PC-3 (cell line): ENCODE results near the gene PTS. TPM values are rescaled to one million over a fixed set of nuclear protein-coding genes. Genes with fewer than 3 reads are reported as not detected.

ENCODE experiments used
- ATAC-seq: fragments of 200-7000 bp; cut with Tn5 transposase; 2 replicates; pipeline ENCODE4 v1.9.1; 2020; ENCODE audit warnings: mild to moderate bottlenecking, moderate library complexity
- BruUV-seq: library from RNA; stranded (reverse); fragments of 400-500 nt; replicated peaks from 2 replicates; lab custom pipeline; 2021; lab: Mats Ljungman, UMichigan
- CTCF ChIA-PET: fragments of 300-600 bp; sonication (Branson Sonifier 250); formaldehyde crosslinking; loops from one replicate; lab custom pipeline; 2022; ENCODE audit warnings: antibody characterized with exemption; lab: Charles Lee
- POLR2A ChIA-PET: fragments of 300-600 bp; sonication (Branson Sonifier 250); formaldehyde crosslinking; loops from one replicate; lab custom pipeline; 2022; ENCODE audit warnings: antibody characterized with exemption; ENCODE audit not compliant: unreplicated experiment; lab: Charles Lee
- DNase-seq: peaks from one replicate; pipeline ENCODE4 v3.0.0-alpha.2; 2015
- H2AFZ ChIP-seq: fragments of 300-600 bp; sonication (generic); 2 replicates; pipeline ENCODE4 v1.6.0; 2016; ENCODE audit warnings: antibody characterized with exemption, low read length
- H3F3A ChIP-seq: fragments of 300-600 bp; sonication (generic); one replicate; pipeline ENCODE4 v1.6.0; 2017; ENCODE audit warnings: antibody characterized with exemption, low read length, control low read depth, mild to moderate bottlenecking; ENCODE audit not compliant: unreplicated experiment
- H3K27ac ChIP-seq: fragments of 300-600 bp; sonication (generic); 2 replicates; pipeline ENCODE4 v1.5.1; 2016; ENCODE audit warnings: mild to moderate bottlenecking, low read length
- H3K27me3 ChIP-seq: fragments of 300-600 bp; sonication (generic); 2 replicates; pipeline ENCODE4 v1.6.1; 2016; ENCODE audit warnings: low read length, mixed read lengths
- H3K36me3 ChIP-seq: fragments of 300-600 bp; sonication (generic); 2 replicates; pipeline ENCODE4 v1.6.1; 2016; ENCODE audit warnings: low read depth, mixed run types, low read length, mixed read lengths
- H3K4me1 ChIP-seq: fragments of 300-600 bp; sonication (generic); 2 replicates; pipeline ENCODE4 v1.5.1; 2016; ENCODE audit warnings: low read length; ENCODE audit not compliant: insufficient read depth
- H3K4me2 ChIP-seq: fragments of 300-600 bp; sonication (generic); 2 replicates; pipeline ENCODE4 v1.6.0; 2016; ENCODE audit warnings: low read length
- H3K4me3 ChIP-seq: fragments of 300-600 bp; sonication (generic); 2 replicates; pipeline ENCODE4 v1.5.1; 2016; ENCODE audit warnings: mild to moderate bottlenecking, low read length, mixed read lengths
- H3K79me2 ChIP-seq: fragments of 300-600 bp; sonication (generic); 2 replicates; pipeline ENCODE4 v1.6.1; 2017; ENCODE audit warnings: low read length, mixed read lengths
- H3K9ac ChIP-seq: fragments of 300-600 bp; sonication (generic); 2 replicates; pipeline ENCODE4 v1.6.0; 2016; ENCODE audit warnings: mild to moderate bottlenecking, low read length
- H3K9me2 ChIP-seq: fragments of 300-600 bp; sonication (generic); replicated peaks from 2 replicates; pipeline ENCODE4 v1.6.1; 2016; ENCODE audit warnings: mixed run types, low read length, mixed read lengths
- H3K9me3 ChIP-seq: fragments of 300-600 bp; sonication (generic); 2 replicates; pipeline ENCODE4 v1.6.1; 2016; ENCODE audit warnings: low read length, mixed read lengths
- H4K20me1 ChIP-seq: fragments of 300-600 bp; sonication (generic); 2 replicates; pipeline ENCODE4 v1.6.1; 2016; ENCODE audit warnings: low read length, mixed read lengths
- EZH2 ChIP-seq: fragments of 300-600 bp; sonication (generic); IDR thresholded peaks from one replicate; pipeline ENCODE4 v1.6.1; 2017; ENCODE audit warnings: antibody characterized with exemption, mild to moderate bottlenecking, low read length; ENCODE audit not compliant: unreplicated experiment
- EZH2phosphoT487 ChIP-seq: fragments of 300-600 bp; sonication (generic); IDR thresholded peaks from 2 replicates; pipeline ENCODE4 v1.6.1; 2018; ENCODE audit warnings: mild to moderate bottlenecking, antibody characterized with exemption, low read length, borderline replicate concordance
- intact Hi-C: fragments of 100-400 bp; cut with micrococcal nuclease; formaldehyde crosslinking; loops from 2 replicates; pipeline ENCODE4 v1.9.0; 2023
- total RNA-seq: library from RNA; depleted of rRNA; stranded (reverse); fragments of >200 nt; gene quantifications from 2 replicates; pipeline ENCODE4 v1.2.3, GENCODE V29; 2014
- TF ChIP-seq, protein P1 (sequence below): fragments of 300-600 bp; sonication (generic); conservative IDR thresholded peaks from 2 replicates; pipeline ENCODE4 v1.5.1; 2017; ENCODE audit warnings: antibody characterized with exemption, low read depth, mild to moderate bottlenecking, low read length

Gene PTS
- total RNA-seq, 1 experiment from 2014 or later = 77.4 TPM

DNA sequence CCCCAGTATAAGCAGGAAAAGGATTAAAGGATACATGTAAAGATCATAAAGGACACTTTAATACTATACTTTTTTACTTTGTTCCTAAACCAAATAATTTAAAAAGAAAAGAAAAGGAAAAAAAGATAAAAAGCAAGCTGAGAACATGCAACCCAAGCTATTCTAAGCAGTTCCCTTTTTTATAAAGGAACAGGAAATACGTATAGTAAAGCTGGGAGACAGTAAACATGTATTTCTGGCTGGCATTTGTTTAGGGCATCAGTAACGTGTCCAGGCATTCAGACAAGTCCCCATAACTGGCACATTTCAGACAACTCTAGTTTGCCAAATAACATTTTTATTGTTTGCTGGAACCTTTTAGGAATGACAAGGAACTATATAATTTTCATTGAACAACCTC, 26.0 kb upstream of the PTS start:
- ATAC-seq (no peak), DNase-seq (no peak)
- no peak overlapping the region for H3K9ac ChIP-seq
- intact Hi-C loops = no loop called here
- H3K9me2 ChIP-seq = no peaks in the 10 kb centered on the region
- no peaks in the 10 kb centered on the region for H3K79me2 ChIP-seq
- H3K36me3 ChIP-seq = no peaks in the 10 kb centered on the region
- no peak overlapping the region for H3K4me3 ChIP-seq
- no peak overlapping the region for H3K4me2 ChIP-seq
- POLR2A ChIA-PET = no interaction called here
- no peaks in the 10 kb centered on the region for H3K27me3 ChIP-seq
- H3K4me1 ChIP-seq = peaks cover 5% of the 10 kb centered on the region; the same call in 1 of the 2 replicates
- no peaks in the 10 kb centered on the region for H3F3A ChIP-seq
- BruUV-seq = no TSS peak
- no peaks in the 10 kb centered on the region for H3K9me3 ChIP-seq
- H2AFZ ChIP-seq = no peak overlapping the region
- TF ChIP-seq EZH2phosphoT487 (no peak), EZH2 (no peak)
- TF ChIP-seq, protein P1, sequence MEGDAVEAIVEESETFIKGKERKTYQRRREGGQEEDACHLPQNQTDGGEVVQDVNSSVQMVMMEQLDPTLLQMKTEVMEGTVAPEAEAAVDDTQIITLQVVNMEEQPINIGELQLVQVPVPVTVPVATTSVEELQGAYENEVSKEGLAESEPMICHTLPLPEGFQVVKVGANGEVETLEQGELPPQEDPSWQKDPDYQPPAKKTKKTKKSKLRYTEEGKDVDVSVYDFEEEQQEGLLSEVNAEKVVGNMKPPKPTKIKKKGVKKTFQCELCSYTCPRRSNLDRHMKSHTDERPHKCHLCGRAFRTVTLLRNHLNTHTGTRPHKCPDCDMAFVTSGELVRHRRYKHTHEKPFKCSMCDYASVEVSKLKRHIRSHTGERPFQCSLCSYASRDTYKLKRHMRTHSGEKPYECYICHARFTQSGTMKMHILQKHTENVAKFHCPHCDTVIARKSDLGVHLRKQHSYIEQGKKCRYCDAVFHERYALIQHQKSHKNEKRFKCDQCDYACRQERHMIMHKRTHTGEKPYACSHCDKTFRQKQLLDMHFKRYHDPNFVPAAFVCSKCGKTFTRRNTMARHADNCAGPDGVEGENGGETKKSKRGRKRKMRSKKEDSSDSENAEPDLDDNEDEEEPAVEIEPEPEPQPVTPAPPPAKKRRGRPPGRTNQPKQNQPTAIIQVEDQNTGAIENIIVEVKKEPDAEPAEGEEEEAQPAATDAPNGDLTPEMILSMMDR = no peak
- CTCF ChIA-PET = interaction anchor here (0.7 kb wide), 1 partner anchor 28 kb away, joined by 3 read pairs; no protein-coding TSS in a partner anchor
- H4K20me1 ChIP-seq = no peaks in the 10 kb centered on the region
- H3K27ac ChIP-seq = no peak overlapping the region

DNA sequence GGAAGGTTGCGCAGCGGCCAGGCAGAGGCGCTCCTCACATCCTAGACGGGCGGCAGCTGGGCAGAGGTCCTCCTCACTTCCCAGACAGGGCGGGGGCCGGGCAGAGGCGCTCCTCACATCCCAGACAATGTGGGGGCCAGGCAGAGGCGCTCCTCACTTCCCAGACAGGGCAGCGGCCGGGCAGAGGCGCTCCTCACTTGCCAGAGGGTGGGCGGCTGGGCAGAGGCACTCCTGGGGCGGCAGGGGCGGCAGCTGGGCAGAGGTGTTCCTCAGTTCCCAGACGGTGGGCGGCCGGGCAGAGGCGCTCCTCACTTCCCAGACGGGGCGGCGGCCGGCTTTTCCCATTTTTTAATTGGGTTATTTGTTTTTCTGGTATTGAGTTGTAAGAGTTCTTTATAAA, 20.2 kb upstream of the PTS start:
- no peak for DNase-seq
- Histone ChIP-seq H3K36me3 (no peaks in the 10 kb centered on the region), H3K27ac (no peak overlapping the region), H3F3A (no peaks in the 10 kb centered on the region), H3K9me2 (no peaks in the 10 kb centered on the region), H3K9me3 (0 out of 2 replicates have a peak, but pooled peaks cover 5% of the 10 kb centered on the region), H3K4me3 (no peak overlapping the region), H3K27me3 (no peaks in the 10 kb centered on the region), H3K79me2 (no peaks in the 10 kb centered on the region), H3K9ac (no peak overlapping the region), H3K4me2 (no peak overlapping the region), H4K20me1 (no peaks in the 10 kb centered on the region), H3K4me1 (no peaks in the 10 kb centered on the region), H2AFZ (no peak overlapping the region)
- BruUV-seq = no TSS peak
- TF ChIP-seq EZH2phosphoT487 = no peak
- TF ChIP-seq, protein P1 = no peak
- TF ChIP-seq EZH2 = no peak
- ATAC-seq = no peak
- intact Hi-C loops = no loop called here
- CTCF ChIA-PET = no interaction called here
- POLR2A ChIA-PET = no interaction called here

DNA sequence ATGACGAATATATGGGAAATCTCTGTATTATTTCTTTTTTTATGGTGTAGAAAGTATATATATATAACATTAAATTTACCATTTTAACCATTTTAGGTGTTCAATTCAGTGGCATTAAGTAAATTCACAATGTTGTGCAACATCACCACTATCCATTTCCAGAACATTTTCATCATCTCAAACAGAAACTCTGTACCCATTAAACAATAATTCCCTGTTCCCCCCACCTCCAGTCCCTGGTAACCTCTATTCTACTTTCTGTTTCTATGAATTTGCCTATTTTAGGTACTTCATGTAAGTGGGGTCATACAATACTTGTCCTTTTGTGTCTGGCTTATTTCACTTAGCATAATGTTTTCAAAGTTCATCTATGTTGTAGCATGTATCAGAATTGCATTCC, 15.3 kb upstream of the PTS start:
- H3K9ac ChIP-seq = no peak overlapping the region
- H3K79me2 ChIP-seq = no peaks in the 10 kb centered on the region
- no peak for TF ChIP-seq EZH2
- H3F3A ChIP-seq = no peaks in the 10 kb centered on the region
- ATAC-seq (no peak), DNase-seq (no peak)
- no TSS peak for BruUV-seq
- ChIA-PET POLR2A (no interaction called here), CTCF (no interaction called here)
- H3K4me2 ChIP-seq = no peak overlapping the region
- H4K20me1 ChIP-seq = no peaks in the 10 kb centered on the region
- peaks cover 13% of the 10 kb centered on the region for H3K4me1 ChIP-seq
- no peak overlapping the region for H2AFZ ChIP-seq
- H3K9me2 ChIP-seq = no peaks in the 10 kb centered on the region
- intact Hi-C loops = no loop called here
- H3K27ac ChIP-seq = no peak overlapping the region
- no peak overlapping the region for H3K4me3 ChIP-seq
- H3K27me3 ChIP-seq = no peaks in the 10 kb centered on the region
- H3K9me3 ChIP-seq = 0 out of 2 replicates have a peak, but pooled peaks cover 5% of the 10 kb centered on the region
- H3K36me3 ChIP-seq = no peaks in the 10 kb centered on the region
